SK-N-SH (cell line): Measurements from ENCODE around the gene RAD51B. TPM values are rescaled to one million over a fixed set of nuclear protein-coding genes. Genes with fewer than 3 reads are reported as not detected.

Source experiments
- CTCF ChIA-PET: fragments of 300-600, 350-600 bp; formaldehyde crosslinking; extraction: SDS; loops from one replicate; lab custom pipeline; 2021; lab: Yijun Ruan, JAX
- POLR2A ChIA-PET: fragments of 350-600 bp; sonication (Branson Sonifier 250); formaldehyde crosslinking; extraction: SDS; loops from one replicate; lab custom pipeline; 2020; ENCODE audit warnings: antibody characterized with exemption, inconsistent platforms; lab: Yijun Ruan, JAX
- DNase-seq: peaks from one replicate; pipeline ENCODE4 v3.0.0; 2012
- H2AFZ ChIP-seq: fragments of 200-600 bp; sonication (generic); 2 replicates; pipeline ENCODE4 v1.8.1; 2016; ENCODE audit warnings: antibody characterized with exemption, mild to moderate bottlenecking, low read depth
- H3F3A ChIP-seq: fragments of 200-600 bp; sonication (generic); replicated peaks from 2 replicates; pipeline ENCODE3; 2016; ENCODE audit warnings: antibody characterized with exemption, mild to moderate bottlenecking; ENCODE audit not compliant: insufficient read depth
- H3K27ac ChIP-seq, 2 experiments: fragments of 200-500 bp in 1 of 2; fragments of 200-600 bp in 1 of 2; sonication (Bioruptor generic) in 1 of 2; sonication (generic), shearing (Covaris generic) in 1 of 2; 2 replicates each; pipeline versions ENCODE4 v1.5.1 to v1.6.1; 2014 to 2016; ENCODE audit warnings: low read depth in 2 of 2, inconsistent platforms in 1 of 2, low read length in 1 of 2, mild to moderate bottlenecking in 1 of 2, mixed read lengths in 1 of 2
- H3K27me3 ChIP-seq: fragments of 200-600 bp; sonication (generic), shearing (Covaris generic); 2 replicates; pipeline ENCODE4 v1.6.1; 2016; ENCODE audit warnings: mixed run types; ENCODE audit not compliant: insufficient read depth
- H3K36me3 ChIP-seq, 2 experiments: fragments of 200-500 bp in 1 of 2; fragments of 200-600 bp in 1 of 2; sonication (Bioruptor generic) in 1 of 2; sonication (generic) in 1 of 2; replicated peaks in 1 of 2; 2 replicates each; pipeline versions ENCODE3 to v1.5.1; 2014 to 2016; ENCODE audit warnings: low read length in 1 of 2, mild to moderate bottlenecking in 1 of 2; ENCODE audit not compliant: insufficient read depth in 2 of 2, control insufficient read depth in 1 of 2
- H3K4me1 ChIP-seq, 2 experiments: fragments of 200-500 bp in 1 of 2; fragments of 200-600 bp in 1 of 2; sonication (Bioruptor generic) in 1 of 2; sonication (generic), shearing (Covaris generic) in 1 of 2; 2 replicates each; pipeline versions ENCODE4 v1.5.1 to v1.6.1; 2014 to 2016; ENCODE audit warnings: low read depth in 1 of 2, low read length in 1 of 2, mixed run types in 1 of 2; ENCODE audit not compliant: insufficient read depth in 2 of 2, control insufficient read depth in 1 of 2
- H3K4me2 ChIP-seq: fragments of 200-600 bp; sonication (generic), shearing (Covaris generic); 2 replicates; pipeline ENCODE4 v1.6.1; 2017; ENCODE audit warnings: mixed run types
- H3K4me3 ChIP-seq, 2 experiments: fragments of 200-500 bp in 1 of 2; fragments of 200-600 bp in 1 of 2; sonication (Bioruptor generic) in 1 of 2; sonication (generic), shearing (Covaris generic) in 1 of 2; 2 replicates each; pipeline versions ENCODE4 v1.5.1 to v1.8.1; 2014 to 2016; ENCODE audit warnings: low read depth in 2 of 2, inconsistent platforms in 1 of 2, low read length in 1 of 2, mild to moderate bottlenecking in 1 of 2, mixed read lengths in 1 of 2, moderate library complexity in 1 of 2
- H3K79me2 ChIP-seq: fragments of 200-600 bp; sonication (generic); 2 replicates; pipeline ENCODE4 v1.8.1; 2017; ENCODE audit warnings: mild to moderate bottlenecking; ENCODE audit not compliant: insufficient read depth
- H3K9ac ChIP-seq: fragments of 200-600 bp; sonication (generic); 2 replicates; pipeline ENCODE4 v1.6.1; 2017; ENCODE audit warnings: mixed run types
- H3K9me2 ChIP-seq: fragments of 200-600 bp; sonication (generic); 2 replicates; pipeline ENCODE4 v1.6.1; 2017; ENCODE audit warnings: mixed run types
- H3K9me3 ChIP-seq: fragments of 200-600 bp; sonication (generic); 2 replicates; pipeline ENCODE4 v1.6.1; 2017; ENCODE audit warnings: mixed run types, mild to moderate bottlenecking, moderate library complexity
- H4K20me1 ChIP-seq: fragments of 200-600 bp; sonication (generic); 2 replicates; pipeline ENCODE4 v1.6.1; 2017; ENCODE audit warnings: mild to moderate bottlenecking, mixed run types; ENCODE audit not compliant: insufficient read depth
- CHD2 ChIP-seq: fragments of 150-350 bp; IDR thresholded peaks from 2 replicates; pipeline ENCODE4 v1.6.1; 2018; ENCODE audit warnings: low read length; ENCODE audit not compliant: partially characterized antibody
- ELF1 ChIP-seq: IDR thresholded peaks from 2 replicates; pipeline ENCODE4 v1.4.0; 2012
- EP300 ChIP-seq, 2 experiments: IDR thresholded peaks; 2 replicates each; pipeline versions ENCODE4 v1.4.0 to v1.6.1; 2012; ENCODE audit warnings: borderline replicate concordance in 1 of 2, low read depth in 1 of 2, low read length in 1 of 2
- GATA2 ChIP-seq: sonication (generic); formaldehyde crosslinking; IDR thresholded peaks from 2 replicates; pipeline ENCODE4 v1.5.0; 2020; ENCODE audit warnings: mild to moderate bottlenecking, missing genetic modification reagents
- IRF3 ChIP-seq: fragments of 150-350 bp; IDR thresholded peaks from 2 replicates; pipeline ENCODE4 v1.6.1; 2016; ENCODE audit warnings: mild to moderate bottlenecking, low read depth, low read length
- MEF2A ChIP-seq: IDR thresholded peaks from 2 replicates; pipeline ENCODE4 v1.4.0; 2012; ENCODE audit warnings: low read depth, borderline replicate concordance
- NFIC ChIP-seq: IDR thresholded peaks from 2 replicates; pipeline ENCODE4 v1.4.0; 2012; ENCODE audit warnings: borderline replicate concordance
- REST ChIP-seq: IDR thresholded peaks from 2 replicates; pipeline ENCODE4 v1.6.1; 2012; ENCODE audit warnings: mild to moderate bottlenecking, low read depth, low read length, moderate library complexity
- RFX5 ChIP-seq: IDR thresholded peaks from 2 replicates; pipeline ENCODE4 v1.6.1; 2012; ENCODE audit warnings: mild to moderate bottlenecking, improper control_type of control experiment, low read length
- RXRA ChIP-seq: IDR thresholded peaks from 2 replicates; pipeline ENCODE4 v1.4.0; 2012; ENCODE audit warnings: low read depth, mild to moderate bottlenecking, borderline replicate concordance
- SMC3 ChIP-seq: IDR thresholded peaks from 2 replicates; pipeline ENCODE4 v1.6.1; 2012; ENCODE audit warnings: low read depth, low read length, improper control_type of control experiment
- TAF1 ChIP-seq: IDR thresholded peaks from 2 replicates; pipeline ENCODE4 v1.6.1; 2012; ENCODE audit warnings: low read depth, mild to moderate bottlenecking, low read length, moderate library complexity, borderline replicate concordance
- TCF12 ChIP-seq: IDR thresholded peaks from 2 replicates; pipeline ENCODE4 v1.4.0; 2012
- USF1 ChIP-seq: IDR thresholded peaks from 2 replicates; pipeline ENCODE4 v1.4.0; 2012; ENCODE audit warnings: low read depth, borderline replicate concordance
- WGBS: methylation state at CpG from one replicate; pipeline ENCODE4 v1.1.6; 2017; ENCODE audit warnings: low lambda C conversion rate; 5-methylcytosine and 5-hydroxymethylcytosine counted together
- polyA plus RNA-seq, 3 experiments: library from polyadenylated mRNA; depleted of rRNA; stranded (reverse); fragments of >200 nt; gene quantifications; 2 replicates each; pipeline ENCODE4 v1.2.3, GENCODE V29; 2012

Gene RAD51B
- polyA plus RNA-seq, 1 of the 3 experiments (the other 2 are of a cell fraction): 6.0 TPM

GRCh38 chr14:68542346-68542745, 722.8 kb downstream of the RAD51B start (continued):
- TF ChIP-seq REST (no peak), MEF2A (no peak), RFX5 (no peak), USF1 (no peak)
- TF ChIP-seq, all 33 proteins: peak for 0

- 91% methylated on average over 3 of the region's 3 CpGs for WGBS
- Histone ChIP-seq H3K27ac (peak overlapping the region; percentile 65 to 82; a peak in 2 of 4 replicates), H3K9ac (no peak overlapping the region), H3K4me2 (no peak overlapping the region), H2AFZ (no peak overlapping the region), H4K20me1 (no peaks in the 10 kb centered on the region), H3K9me3 (no peaks in the 10 kb centered on the region), H3F3A (peaks cover 11% of the 10 kb centered on the region), H3K36me3 (no peaks in the 10 kb centered on the region), H3K27me3 (no peaks in the 10 kb centered on the region), H3K79me2 (no peaks in the 10 kb centered on the region), H3K9me2 (no peaks in the 10 kb centered on the region)
- CTCF ChIA-PET: no interaction called here
- no peak for DNase-seq
- POLR2A ChIA-PET: no interaction called here
- TF ChIP-seq CHD2 (no peak), TAF1 (no peak), GATA2 (CRISPR knock-in tag) (no peak), NFIC (no peak), RFX5 (no peak), TCF12 (no peak), SMC3 (no peak), IRF3 (no peak), RXRA (no peak), ELF1 (no peak), EP300 (IDR thresholded peaks at IDR 0.05; ENCODE audit: borderline replicate concordance in 1 of 2, low read depth in 1 of 2, low read length in 1 of 2) (no peak)
- TF ChIP-seq, all 33 proteins: peak for 0
- no peak overlapping the region for H3K4me3 ChIP-seq
- H3K4me1 ChIP-seq: peaks cover 16 to 33% of the 10 kb centered on the region in 2 experiments; a peak in 2 of 4 replicates
These were observed 723.9 kb downstream of the RAD51B start for GRCh38 chr14:68543516-68543915.
